ENCODE measurements around the gene GPS1.

Gene GPS1

DNA sequence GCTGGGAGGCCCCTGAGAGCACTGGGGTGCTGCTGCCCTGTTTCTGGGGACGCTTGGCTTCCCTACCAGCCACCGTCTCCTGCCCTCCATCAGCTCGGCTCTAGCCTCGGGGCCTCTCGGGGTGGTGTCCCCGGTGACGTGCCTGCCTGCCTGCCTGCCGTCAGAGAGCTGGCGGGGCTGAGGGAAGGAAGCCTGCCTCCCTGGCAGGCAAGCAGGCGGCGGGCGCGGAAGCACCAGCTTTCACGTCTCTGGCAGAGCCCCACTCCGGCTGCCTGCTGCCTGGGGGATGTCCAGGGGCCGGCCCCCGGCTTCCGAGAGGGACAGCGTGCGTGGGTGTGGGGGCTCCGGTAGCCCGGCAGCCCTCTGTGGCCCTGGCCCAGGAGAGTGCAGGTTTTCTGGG, 38.4 kb upstream of the GPS1 start:
- intact Hi-C loops (cut with DNase I): no loop called here
- DNase-seq: peak in 17 of 42 donors; percentile 20 to 71 (median 45)

- no peak for DNase-seq
- intact Hi-C loops (cut with DNase I): no loop called here
These were observed 37.9 kb upstream of the GPS1 start for GRCh38 chr17:82013772-82014321.

DNA sequence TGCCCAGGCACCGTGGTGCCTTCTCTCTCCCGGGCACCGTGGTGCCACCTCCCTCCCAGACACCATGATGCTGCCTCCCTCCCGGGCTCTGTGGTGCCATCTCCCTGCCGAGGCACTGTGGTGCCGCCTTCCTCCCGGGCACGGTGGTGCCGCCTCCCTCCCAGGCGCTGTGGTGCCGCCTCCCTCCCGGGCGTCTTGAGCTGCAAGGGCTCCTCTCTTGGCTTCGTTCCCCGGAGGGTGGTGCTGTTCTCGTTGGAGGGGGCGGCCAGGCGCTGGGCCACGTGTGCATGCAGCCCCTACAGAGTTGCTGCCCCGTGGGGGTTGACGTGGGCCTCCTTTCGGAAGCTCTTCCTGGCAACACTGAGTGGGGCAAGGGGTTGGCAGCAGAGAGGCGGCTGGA, 37.3 kb upstream of the GPS1 start:
- DNase-seq: peak; percentile 28 to 93 (median 76)
- intact Hi-C loops (cut with DNase I): no loop called here

- intact Hi-C loops (cut with DNase I): no loop called here
- no peak for DNase-seq
These were observed 36.8 kb upstream of the GPS1 start for GRCh38 chr17:82014971-82015310.

GRCh38 chr17:82015311-82015971, 36.3 kb upstream of the GPS1 start:
- intact Hi-C loops (cut with DNase I): no loop called here

DNA sequence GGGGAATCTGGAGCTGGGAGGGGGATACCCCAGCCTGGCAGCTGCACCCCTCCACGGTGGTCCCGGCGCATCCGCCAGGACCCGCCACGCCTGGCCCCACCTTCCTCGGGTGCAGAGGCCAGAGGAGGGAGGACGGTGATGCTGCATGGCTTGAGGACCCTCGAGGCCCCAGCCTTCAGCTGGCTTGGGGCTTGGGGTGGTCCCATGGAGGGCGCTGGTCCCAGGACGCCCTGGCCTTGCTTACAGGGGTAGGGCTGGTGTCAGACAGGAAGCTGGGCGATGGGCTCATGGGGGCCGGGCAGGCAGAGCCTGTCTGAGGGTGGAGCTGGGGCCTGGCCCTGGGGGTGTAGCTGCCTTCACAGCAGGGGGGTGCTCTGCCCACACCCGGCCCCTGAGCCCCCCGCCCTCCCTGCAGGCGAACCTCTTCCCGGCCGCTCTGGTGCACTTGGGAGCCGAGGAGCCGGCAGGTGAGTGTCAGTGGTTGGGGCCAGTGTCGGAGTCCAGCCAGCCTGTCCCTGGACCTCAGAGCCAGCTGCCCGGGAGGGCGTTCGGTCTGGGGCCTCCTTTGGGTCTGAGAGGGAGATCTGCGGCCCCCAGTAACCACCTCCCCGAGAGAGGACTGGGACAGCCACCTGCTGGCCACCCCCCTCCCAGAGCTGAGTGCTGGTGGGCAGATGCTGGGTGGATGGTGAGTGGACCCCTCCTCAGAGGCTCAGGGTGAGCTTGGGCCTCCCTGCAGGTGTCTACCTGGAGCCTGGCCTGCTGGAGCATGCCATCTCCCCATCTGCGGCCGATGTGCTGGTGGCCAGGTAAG, 35.4 kb upstream of the GPS1 start:
- no peak for DNase-seq
- intact Hi-C loops (cut with DNase I): no loop called here

More at GRCh38 chr17:82015311-82015971, 36.3 kb upstream of the GPS1 start:
- DNase-seq: no peak

- intact Hi-C loops (cut with DNase I): no loop called here
These were observed 34.7 kb upstream of the GPS1 start for GRCh38 chr17:82016875-82017459.

GRCh38 chr17:82017612-82018151, 34.0 kb upstream of the GPS1 start:
- intact Hi-C loops (cut with DNase I): no loop called here
- no peak for DNase-seq

More at GRCh38 chr17:82016875-82017459, 34.7 kb upstream of the GPS1 start:
- DNase-seq: no peak

DNA sequence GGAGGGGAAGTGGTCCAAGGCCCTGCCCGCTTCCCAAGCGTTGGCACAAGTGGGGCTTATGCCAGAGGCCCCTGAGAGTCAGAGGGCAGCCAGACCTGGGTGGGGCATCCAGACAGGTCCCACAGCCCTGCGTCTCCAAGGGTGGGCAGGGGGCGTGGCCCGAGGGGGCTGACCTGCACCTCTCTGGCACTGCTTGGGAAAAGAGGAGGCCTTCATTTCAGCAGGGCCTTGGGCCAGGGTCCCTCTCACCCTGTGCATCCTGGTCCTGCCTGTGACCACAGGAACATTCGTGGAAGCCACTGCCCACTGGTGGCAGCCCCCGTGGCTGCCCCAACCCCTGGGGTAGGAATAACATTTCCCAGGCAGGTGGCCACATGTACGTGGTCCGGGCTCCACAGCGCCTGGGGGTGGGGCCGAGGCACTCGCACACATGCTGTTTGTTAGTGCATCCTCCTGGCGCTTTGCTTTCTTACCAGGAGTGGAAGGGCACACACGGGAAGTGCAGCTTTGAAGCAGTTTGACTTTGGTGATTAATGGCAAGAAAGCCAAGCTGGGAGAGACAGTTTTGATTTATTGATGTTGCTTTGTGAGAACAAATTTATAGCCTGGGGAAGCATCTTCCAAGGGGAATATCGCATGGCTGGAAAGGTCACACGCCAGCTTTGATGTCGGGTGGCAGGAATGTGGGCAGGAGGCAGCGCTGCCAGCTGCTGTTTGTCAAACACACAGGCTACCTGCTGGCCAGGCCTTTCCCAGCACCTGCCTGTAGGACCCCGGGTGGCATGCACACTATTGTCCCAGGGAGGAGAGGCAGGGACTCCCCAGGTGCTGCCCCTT, 33.3 kb upstream of the GPS1 start:
- intact Hi-C loops (cut with DNase I): no loop called here

DNA sequence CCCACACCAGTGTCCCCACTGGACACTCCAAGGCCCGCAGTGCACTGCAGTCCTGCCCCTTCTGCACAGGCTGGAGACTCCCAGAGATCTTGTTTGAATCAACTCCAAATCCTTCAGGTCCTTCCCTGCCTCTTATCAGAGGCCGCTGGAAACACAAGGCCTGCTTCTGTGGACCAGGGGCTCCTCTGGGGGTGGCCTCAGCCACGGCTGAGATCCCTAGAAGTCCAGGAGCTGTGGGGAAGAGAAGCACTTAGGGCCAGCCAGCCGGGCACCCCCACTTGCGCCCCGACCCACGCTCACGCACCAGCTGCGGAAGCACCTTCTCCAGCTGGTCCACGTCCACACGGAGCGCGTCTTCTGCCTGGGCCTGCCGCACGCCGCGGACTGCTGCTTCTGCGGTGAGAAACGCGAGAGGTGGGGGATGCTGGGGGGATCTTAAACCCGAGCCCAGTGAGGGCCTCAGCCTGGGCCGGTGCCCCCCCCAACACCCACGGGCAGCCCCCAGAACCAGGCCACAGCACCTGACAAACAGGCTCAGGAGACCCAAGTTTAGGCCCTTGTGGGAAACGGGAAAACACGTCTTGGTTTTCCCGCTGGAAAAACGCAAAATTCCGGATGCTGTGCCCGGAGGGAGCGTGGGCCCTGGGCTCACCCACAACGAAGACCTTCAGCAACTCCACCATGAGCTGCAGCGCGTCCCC, 32.6 kb upstream of the GPS1 start:
- DNase-seq: no peak
- intact Hi-C loops (cut with DNase I): no loop called here

More for the DNA sequence above, 33.3 kb upstream of the GPS1 start:
- no peak for DNase-seq

- peak in 29 of 42 donors; percentile 24 to 79 (median 56) for DNase-seq
- intact Hi-C loops (cut with DNase I): loop anchor here (5.0 kb wide), 2 partner anchors 43 to 58 kb away; partner anchors contain the start of genes ASPSCR1 and NOTUM
These were observed 31.8 kb upstream of the GPS1 start for GRCh38 chr17:82019690-82020571.

GRCh38 chr17:82020572-82021106, 31.1 kb upstream of the GPS1 start:
- peak in 1 of 42 donors; percentile 36 for DNase-seq
- intact Hi-C loops (cut with DNase I): loop anchor here (5.0 kb wide), 2 partner anchors 43 to 58 kb away; partner anchors contain the start of genes ASPSCR1 and NOTUM

- intact Hi-C loops (cut with DNase I): loop anchor here (5.0 kb wide), 2 partner anchors 44 to 59 kb away; partner anchors contain the start of genes ASPSCR1 and NOTUM
- DNase-seq: peak; percentile 67 to 93 (median 85)
These were observed 30.4 kb upstream of the GPS1 start for GRCh38 chr17:82021107-82021899.

DNA sequence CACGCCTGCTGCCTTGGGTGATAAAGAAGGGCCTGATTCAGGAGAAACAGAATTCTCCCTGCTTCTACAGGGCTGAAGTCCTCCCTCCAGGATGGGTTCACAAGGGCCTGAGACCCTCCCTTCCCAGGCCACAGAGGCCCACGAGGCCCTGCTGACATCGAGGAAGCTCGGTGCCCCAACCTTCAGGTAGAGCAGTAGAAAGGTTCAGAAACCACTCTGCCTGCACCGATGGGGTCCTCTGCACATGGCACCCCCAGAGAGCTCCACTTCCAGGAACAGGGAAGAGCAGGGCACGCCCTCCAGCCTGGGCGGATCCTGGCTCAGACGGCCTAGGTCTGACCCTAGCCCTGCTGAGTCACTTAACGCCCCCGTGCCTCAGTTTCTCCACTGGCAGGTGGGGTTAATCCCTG, 29.8 kb upstream of the GPS1 start:
- intact Hi-C loops (cut with DNase I): loop anchor here (5.0 kb wide), 2 partner anchors 45 to 60 kb away; partner anchors contain the start of genes ASPSCR1 and NOTUM
- DNase-seq: no peak

- intact Hi-C loops (cut with DNase I): loop anchor here (5.0 kb wide), 2 partner anchors 45 to 60 kb away; partner anchors contain the start of genes ASPSCR1 and NOTUM
- no peak for DNase-seq
These were observed 29.3 kb upstream of the GPS1 start, which contains the start of gene CENPX for GRCh38 chr17:82022310-82022980. TSS of gene CENPX (minus strand) at chr17:82022878. CDS start at chr17:82022861, 17 bp downstream.

Data from head of caudate nucleus (tissue), 42 donors.